CD4-positive, alpha-beta memory T cell (primary cell): ENCODE measurements around the gene ZNF354C. TPM values are rescaled to one million over a fixed set of nuclear protein-coding genes. Genes with fewer than 3 reads are reported as not detected.
"Not testable (repeated sequence)": the region's sequence is repeated elsewhere in the genome, so short reads cannot be mapped to it uniquely, and the experiment has no call there.

Experiments
- CTCF ChIA-PET: fragments of 350-600 bp; sonication (Branson Sonifier 250); formaldehyde crosslinking; loops from one replicate; lab custom pipeline; 2021; ENCODE audit warnings: inconsistent platforms; ENCODE audit not compliant: partially characterized antibody; lab: Charles Lee
- POLR2A ChIA-PET: fragments of 350-600 bp; sonication (Branson Sonifier 250); formaldehyde crosslinking; loops from one replicate; lab custom pipeline; 2021; ENCODE audit not compliant: partially characterized antibody; lab: Charles Lee
- DNase-seq, 5 donors: peaks; one replicate each; pipeline versions ENCODE4 v3.0.0 to v3.0.0-alpha.2; 2020 to 2022; ENCODE audit warnings: mixed read lengths in 1 of 5
- H3K27ac ChIP-seq: one replicate; pipeline ENCODE4 v1.7.0; 2013; ENCODE audit warnings: low read depth, low read length
- H3K27me3 ChIP-seq: 2 replicates; pipeline ENCODE4 v1.7.0; 2013; ENCODE audit warnings: mild to moderate bottlenecking, low read length, moderate library complexity; ENCODE audit not compliant: insufficient read depth
- H3K36me3 ChIP-seq: 2 replicates; pipeline ENCODE4 v1.7.0; 2013; ENCODE audit warnings: mild to moderate bottlenecking, low read length, moderate library complexity; ENCODE audit not compliant: insufficient read depth
- H3K4me1 ChIP-seq: 2 replicates; pipeline ENCODE4 v1.7.0; 2013; ENCODE audit warnings: mild to moderate bottlenecking, low read length, moderate library complexity; ENCODE audit not compliant: insufficient read depth
- H3K4me3 ChIP-seq, 2 donors: one replicate each; pipeline ENCODE4 v1.7.0; 2013; ENCODE audit warnings: low read length in 2 of 2, mild to moderate bottlenecking in 1 of 2
- H3K9me3 ChIP-seq, 2 donors: one replicate each; pipeline ENCODE4 v1.7.0; 2013; ENCODE audit warnings: low read length in 2 of 2, control low read depth in 1 of 2; ENCODE audit not compliant: control insufficient read depth in 1 of 2
- H3K27ac Mint-ChIP-seq, 7 donors: one replicate each; pipeline ENCODE4 v1.8.0; 2020 to 2021; ENCODE audit warnings: mixed read lengths in 7 of 7, mild to moderate bottlenecking in 6 of 7, inconsistent platforms in 3 of 7, moderate library complexity in 3 of 7
- H3K27me3 Mint-ChIP-seq, 2 donors: one replicate each; pipeline ENCODE4 v1.8.0; 2020 to 2021; ENCODE audit warnings: mixed read lengths in 2 of 2
- H3K36me3 Mint-ChIP-seq, 2 donors: one replicate each; pipeline ENCODE4 v1.8.0; 2020 to 2021; ENCODE audit warnings: mixed read lengths in 2 of 2, inconsistent platforms in 1 of 2, mild to moderate bottlenecking in 1 of 2
- H3K4me1 Mint-ChIP-seq, 4 donors: one replicate each; pipeline ENCODE4 v1.8.0; 2020 to 2021; ENCODE audit warnings: mixed read lengths in 4 of 4, mild to moderate bottlenecking in 1 of 4
- H3K4me3 Mint-ChIP-seq, 8 donors: one replicate each; pipeline ENCODE4 v1.8.0; 2020 to 2021; ENCODE audit warnings: mixed read lengths in 8 of 8, mild to moderate bottlenecking in 7 of 8, moderate library complexity in 6 of 8, inconsistent platforms in 3 of 8
- H3K9me3 Mint-ChIP-seq, 8 donors: one replicate each; pipeline ENCODE4 v1.8.0; 2020 to 2021; ENCODE audit warnings: mixed read lengths in 8 of 8, mild to moderate bottlenecking in 5 of 8, inconsistent platforms in 3 of 8, moderate library complexity in 1 of 8
- intact Hi-C: fragments of 100-400 bp; cut with micrococcal nuclease; formaldehyde crosslinking; loops from one replicate; pipeline ENCODE4 v1.15.1; 2023
- polyA plus RNA-seq, 2 donors: library from polyadenylated mRNA; unstranded; fragments of 300-500 nt; fragmentation: Illumina TruSeq; gene quantifications; one replicate each; pipeline ENCODE4 v1.2.3, GENCODE V29; 2021
- total RNA-seq, 2 experiments: library from RNA; stranded (reverse); gene quantifications; one replicate each; pipeline ENCODE4 v1.2.3, GENCODE V29; 2021

Gene ZNF354C
- total and polyA plus RNA-seq, 4 experiments from 2014 or later, result 1.3 to 11.3 (median 6.4) TPM

- H3K9me3 ChIP-seq, result peaks cover 0 to 57% of the 10 kb centered on the region in 2 donors
These were observed 29.3 kb downstream of the ZNF354C start for GRCh38 chr5:179089502-179089901.

GRCh38 chr5:179101282-179101681, 41.1 kb downstream of the ZNF354C start:
- CTCF ChIA-PET, H3K36me3 ChIP-seq, DNase-seq, H3K27ac Mint-ChIP-seq, H3K4me1 ChIP-seq, H3K27me3 Mint-ChIP-seq, H3K36me3 Mint-ChIP-seq, H3K9me3 ChIP-seq, H3K4me3 Mint-ChIP-seq, H3K27ac ChIP-seq, H3K4me3 ChIP-seq, H3K27me3 ChIP-seq, intact Hi-C loops, H3K4me1 Mint-ChIP-seq, POLR2A ChIA-PET: not testable (repeated sequence)
- H3K9me3 Mint-ChIP-seq, result peaks cover 0 to 42% (median 38%) of the 10 kb centered on the region in 8 donors

More at GRCh38 chr5:179089502-179089901, 29.3 kb downstream of the ZNF354C start:
- Mint-ChIP-seq H3K27ac (no peak overlapping the region), H3K9me3 (peaks cover 2 to 97% (median 80%) of the 10 kb centered on the region in 8 donors), H3K4me3 (no peak overlapping the region), H3K4me1 (no peaks in the 10 kb centered on the region), H3K36me3 (peaks cover 2 to 22% of the 10 kb centered on the region in 2 donors), H3K27me3 (no peaks in the 10 kb centered on the region)
- Histone ChIP-seq H3K27ac (no peak overlapping the region), H3K4me1 (no peaks in the 10 kb centered on the region), H3K27me3 (no peaks in the 10 kb centered on the region), H3K36me3 (no peaks in the 10 kb centered on the region), H3K4me3 (no peak overlapping the region)
- ChIA-PET POLR2A (no interaction called here), CTCF (no interaction called here)
- no peak for DNase-seq
- intact Hi-C loops, result no loop called here

- H3K36me3 ChIP-seq, result no peaks in the 10 kb centered on the region
- peaks cover 0 to 3% of the 10 kb centered on the region in 2 donors for H3K9me3 ChIP-seq
- no peak overlapping the region for H3K4me3 ChIP-seq
- Mint-ChIP-seq H3K36me3 (peaks cover 3 to 9% of the 10 kb centered on the region in 2 donors), H3K9me3 (peaks cover 3 to 69% (median 49%) of the 10 kb centered on the region in 8 donors), H3K4me3 (no peak overlapping the region), H3K27ac (no peak overlapping the region), H3K4me1 (no peaks in the 10 kb centered on the region), H3K27me3 (no peaks in the 10 kb centered on the region)
- no peaks in the 10 kb centered on the region for H3K4me1 ChIP-seq
- H3K27ac ChIP-seq, result no peak overlapping the region
- ChIA-PET POLR2A (interaction anchor here (0.6 kb wide), 1 partner anchor 13 kb away, joined by 4 read pairs; no protein-coding TSS in a partner anchor), CTCF (no interaction called here)
- H3K27me3 ChIP-seq, result no peaks in the 10 kb centered on the region
- no peak for DNase-seq
- intact Hi-C loops, result no loop called here
These were observed 50.4 kb downstream of the ZNF354C start for GRCh38 chr5:179110528-179110927.

- no peaks in the 10 kb centered on the region for H3K36me3 ChIP-seq
- ChIA-PET POLR2A (no interaction called here), CTCF (no interaction called here)
- DNase-seq, result peak in 1 of 5 donors; percentile 14
- H3K27ac ChIP-seq, result no peak overlapping the region
- no peak overlapping the region for H3K27ac Mint-ChIP-seq
- intact Hi-C loops, result no loop called here
- H3K9me3 ChIP-seq, result peaks cover 0 to 3% of the 10 kb centered on the region in 2 donors
- H3K9me3 Mint-ChIP-seq, result peaks cover 3 to 74% (median 52%) of the 10 kb centered on the region in 8 donors
- no peaks in the 10 kb centered on the region for H3K4me1 Mint-ChIP-seq
- no peak overlapping the region for H3K4me3 ChIP-seq
- no peaks in the 10 kb centered on the region for H3K27me3 ChIP-seq
- H3K4me3 Mint-ChIP-seq, result no peak overlapping the region
- H3K36me3 Mint-ChIP-seq, result peaks cover 3 to 9% of the 10 kb centered on the region in 2 donors
- no peaks in the 10 kb centered on the region for H3K4me1 ChIP-seq
- H3K27me3 Mint-ChIP-seq, result no peaks in the 10 kb centered on the region
These were observed 51.4 kb downstream of the ZNF354C start for GRCh38 chr5:179111267-179112207.

- POLR2A ChIA-PET, result no interaction called here
- peaks cover 3 to 67% (median 47%) of the 10 kb centered on the region in 8 donors for H3K9me3 Mint-ChIP-seq
- Histone ChIP-seq H3K27ac (no peak overlapping the region), H3K4me1 (no peaks in the 10 kb centered on the region), H3K9me3 (peaks cover 0 to 3% of the 10 kb centered on the region in 2 donors), H3K36me3 (no peaks in the 10 kb centered on the region), H3K4me3 (no peak overlapping the region), H3K27me3 (no peaks in the 10 kb centered on the region)
- H3K4me3 Mint-ChIP-seq, result no peak overlapping the region
- H3K36me3 Mint-ChIP-seq, result peaks cover 0 to 6% of the 10 kb centered on the region in 2 donors
- no peak overlapping the region for H3K27ac Mint-ChIP-seq
- H3K4me1 Mint-ChIP-seq, result no peaks in the 10 kb centered on the region
- peak in 1 of 5 donors; percentile 17 for DNase-seq
- intact Hi-C loops, result no loop called here
- CTCF ChIA-PET, result no interaction called here
- H3K27me3 Mint-ChIP-seq, result no peaks in the 10 kb centered on the region
These were observed 52.4 kb downstream of the ZNF354C start for GRCh38 chr5:179112469-179113142.

GRCh38 chr5:179113143-179113530, 53.0 kb downstream of the ZNF354C start:
- ChIA-PET CTCF (no interaction called here), POLR2A (no interaction called here)
- peaks cover 0 to 4% of the 10 kb centered on the region in 2 donors for H3K36me3 Mint-ChIP-seq
- H3K36me3 ChIP-seq, result no peaks in the 10 kb centered on the region
- no peak overlapping the region for H3K27ac ChIP-seq
- no peak overlapping the region for H3K27ac Mint-ChIP-seq
- H3K4me1 Mint-ChIP-seq, result no peaks in the 10 kb centered on the region
- intact Hi-C loops, result no loop called here
- no peak overlapping the region for H3K4me3 ChIP-seq
- peaks cover 0 to 3% of the 10 kb centered on the region in 2 donors for H3K9me3 ChIP-seq
- H3K27me3 Mint-ChIP-seq, result no peaks in the 10 kb centered on the region
- no peak overlapping the region for H3K4me3 Mint-ChIP-seq
- H3K4me1 ChIP-seq, result no peaks in the 10 kb centered on the region
- no peaks in the 10 kb centered on the region for H3K27me3 ChIP-seq
- no peak for DNase-seq
- H3K9me3 Mint-ChIP-seq, result peaks cover 3 to 63% (median 44%) of the 10 kb centered on the region in 8 donors

- peaks cover 3 to 57% (median 42%) of the 10 kb centered on the region in 8 donors for H3K9me3 Mint-ChIP-seq
- peaks cover 0 to 3% of the 10 kb centered on the region in 2 donors for H3K9me3 ChIP-seq
- no peak overlapping the region for H3K4me3 ChIP-seq
- POLR2A ChIA-PET, result no interaction called here
- no peaks in the 10 kb centered on the region for H3K27me3 Mint-ChIP-seq
- H3K36me3 ChIP-seq, result no peaks in the 10 kb centered on the region
- H3K36me3 Mint-ChIP-seq, result peaks cover 0 to 4% of the 10 kb centered on the region in 2 donors
- no peak overlapping the region for H3K27ac ChIP-seq
- no peaks in the 10 kb centered on the region for H3K4me1 Mint-ChIP-seq
- no peak overlapping the region for H3K4me3 Mint-ChIP-seq
- no peak for DNase-seq
- intact Hi-C loops, result no loop called here
- CTCF ChIA-PET, result no interaction called here
- H3K4me1 ChIP-seq, result no peaks in the 10 kb centered on the region
- H3K27me3 ChIP-seq, result no peaks in the 10 kb centered on the region
- no peak overlapping the region for H3K27ac Mint-ChIP-seq
These were observed 53.9 kb downstream of the ZNF354C start for GRCh38 chr5:179113945-179114641.
